ENCODE data around the gene CADPS2.
"Not testable (repeated sequence)": the region's sequence is repeated elsewhere in the genome, so short reads cannot be mapped to it uniquely, and the experiment has no call there.

CADPS2 gene

DNA sequence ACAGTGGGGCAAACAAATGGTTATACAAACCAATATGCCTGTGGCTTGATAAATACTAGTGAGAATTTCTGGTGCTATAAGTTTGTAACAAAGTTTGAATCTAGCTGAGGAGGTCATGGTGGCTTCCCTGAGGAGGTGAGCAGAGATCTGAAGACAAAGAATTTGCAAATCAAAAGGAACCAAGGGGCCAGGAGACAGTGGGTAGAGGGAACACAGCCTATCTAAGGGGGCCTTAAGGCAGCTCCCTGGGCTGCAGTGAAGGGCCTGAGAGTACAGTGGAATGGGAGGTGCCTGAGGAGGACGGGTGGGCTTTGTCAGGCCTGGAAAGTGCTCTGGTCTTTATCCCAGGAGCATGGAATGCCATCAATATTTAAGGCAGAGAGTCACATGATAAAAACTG is 209.1 kb downstream of the CADPS2 start:
- in situ Hi-C loops (cut with MboI; ENCODE audit: low sequenced_read_pairs), result no loop called here

- in situ Hi-C loops (cut with MboI; ENCODE audit: low sequenced_read_pairs), result no loop called here
Measured at GRCh38 chr7:122676466-122676865, 209.8 kb downstream of the CADPS2 start.

DNA sequence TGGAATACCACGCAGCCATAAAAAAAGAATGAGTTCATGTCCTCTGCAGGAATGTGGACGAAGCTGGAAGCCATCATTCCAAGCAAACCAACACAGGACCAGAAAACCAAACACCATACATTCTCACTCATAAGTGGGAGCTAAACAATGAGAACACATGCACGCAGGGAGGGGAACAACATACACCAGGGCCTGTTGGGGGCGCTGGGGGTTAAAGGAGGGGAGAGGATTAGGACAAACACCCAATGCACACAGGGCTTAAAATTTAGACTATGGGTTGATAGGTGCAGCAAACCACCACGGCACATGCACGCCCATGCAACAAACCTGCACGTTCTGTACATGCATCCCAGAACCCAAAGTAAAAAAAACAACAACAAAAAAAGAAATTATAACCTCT is 210.6 kb downstream of the CADPS2 start:
- in situ Hi-C loops (cut with MboI; ENCODE audit: low sequenced_read_pairs), result no loop called here

DNA sequence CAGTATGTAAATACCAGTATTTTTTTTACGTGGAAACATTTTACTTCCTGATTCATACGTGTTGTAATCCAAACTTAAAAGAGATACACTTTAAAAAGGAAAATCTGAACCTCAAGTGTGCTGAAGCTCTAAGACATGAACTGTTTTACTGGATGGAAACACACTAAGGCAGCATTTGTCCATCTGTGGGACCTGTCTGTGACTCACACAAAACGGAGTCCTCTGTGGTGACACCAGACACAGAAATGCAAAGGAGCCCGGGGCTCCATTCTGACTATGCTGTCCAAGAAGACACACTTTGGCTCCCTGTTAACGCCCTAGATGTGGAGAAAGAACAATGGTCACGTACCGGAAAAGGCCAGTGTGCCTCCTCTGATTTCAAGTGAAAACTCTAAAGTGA is 211.2 kb downstream of the CADPS2 start:
- in situ Hi-C loops (cut with MboI; ENCODE audit: low sequenced_read_pairs), result no loop called here

- in situ Hi-C loops (cut with MboI; ENCODE audit: low sequenced_read_pairs), result no loop called here
Measured at GRCh38 chr7:122674502-122674901, 211.8 kb downstream of the CADPS2 start.

DNA sequence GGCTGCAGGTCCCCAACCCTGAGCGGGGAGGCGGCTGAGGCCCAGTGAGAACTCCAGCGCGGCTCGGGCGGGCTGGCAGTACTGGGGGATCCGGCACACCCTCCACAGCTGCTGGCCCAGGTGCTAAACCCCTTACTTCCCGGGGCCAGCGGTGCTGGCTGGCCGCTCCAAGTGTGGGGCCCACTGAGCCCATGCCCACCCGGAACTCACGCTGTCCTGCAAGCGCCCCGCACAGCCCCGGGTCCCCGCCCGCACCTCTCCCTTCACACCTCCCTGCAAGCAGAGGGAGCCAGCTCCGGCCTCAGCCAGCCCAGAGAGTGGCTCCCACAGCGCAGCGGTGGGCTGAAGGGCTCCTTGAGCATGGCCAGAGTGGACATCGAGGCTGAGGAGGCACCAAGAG is 212.3 kb downstream of the CADPS2 start:
- in situ Hi-C loops (cut with MboI; ENCODE audit: low sequenced_read_pairs), result no loop called here

- in situ Hi-C loops (cut with MboI; ENCODE audit: low sequenced_read_pairs), result no loop called here
Measured at GRCh38 chr7:122672536-122672935, 213.7 kb downstream of the CADPS2 start.

DNA sequence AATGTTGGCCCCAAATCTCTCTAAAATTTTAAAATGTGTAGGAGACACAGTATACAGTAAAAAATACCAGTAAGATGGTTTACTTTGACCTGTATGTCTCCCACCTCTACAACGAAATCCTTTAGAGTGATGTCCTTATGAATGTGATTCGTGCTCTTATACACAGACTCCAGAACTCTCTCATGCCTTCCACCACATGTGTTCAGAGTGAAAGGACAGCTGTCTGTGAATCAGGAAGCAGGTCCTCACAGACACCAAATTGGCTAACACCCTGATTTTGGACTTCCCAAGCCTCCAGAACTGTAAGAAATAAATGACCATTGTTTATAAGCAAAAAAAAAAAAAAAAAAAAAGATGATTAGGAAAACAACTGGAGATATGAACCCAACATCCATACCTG is 222.5 kb downstream of the CADPS2 start:
- in situ Hi-C loops (cut with MboI; ENCODE audit: low sequenced_read_pairs), result no loop called here

DNA sequence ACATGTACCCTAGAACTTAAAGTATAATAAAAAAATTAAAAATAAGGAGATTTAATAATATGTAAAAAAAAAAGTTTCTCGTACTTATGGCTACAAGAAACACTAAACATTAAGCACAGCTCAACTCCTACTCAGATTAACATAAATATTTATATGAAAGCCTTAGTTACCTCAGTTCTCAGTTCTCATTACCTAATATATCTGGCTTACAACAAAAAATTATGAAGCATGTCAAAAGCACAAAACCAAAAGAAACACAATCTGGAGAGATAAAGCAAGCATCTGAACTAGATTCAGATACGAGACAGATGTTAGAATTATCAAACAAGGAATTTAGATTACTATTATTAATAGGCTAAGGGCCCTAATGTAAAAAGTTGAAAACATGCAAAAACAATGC is 227.4 kb downstream of the CADPS2 start:
- in situ Hi-C loops (cut with MboI; ENCODE audit: low sequenced_read_pairs), result no loop called here

- in situ Hi-C loops (cut with MboI; ENCODE audit: low sequenced_read_pairs), result no loop called here
Measured at GRCh38 chr7:122653685-122654084, 232.6 kb downstream of the CADPS2 start.

- in situ Hi-C loops (cut with MboI; ENCODE audit: low sequenced_read_pairs), result no loop called here
Measured at GRCh38 chr7:122652876-122653275, 233.4 kb downstream of the CADPS2 start.

DNA sequence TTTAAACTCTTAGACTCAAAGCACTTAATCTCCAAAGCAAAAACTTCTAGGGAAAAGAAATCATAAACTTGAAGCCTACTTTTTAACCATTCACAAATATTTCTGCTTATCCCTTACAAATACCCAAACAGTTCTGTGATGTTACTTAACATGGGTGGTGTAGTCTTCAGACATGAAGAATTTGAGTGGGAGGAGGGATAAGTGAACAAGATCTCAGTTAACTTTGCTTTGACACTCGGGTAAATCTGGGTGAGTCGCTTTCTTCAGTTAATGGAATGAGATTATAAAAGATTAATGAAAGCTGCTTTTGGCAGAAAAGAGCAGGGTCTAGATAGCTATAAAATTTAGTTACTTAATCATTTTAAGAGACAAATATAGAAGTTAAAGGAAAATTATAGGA is 234.8 kb downstream of the CADPS2 start:
- in situ Hi-C loops (cut with MboI; ENCODE audit: low sequenced_read_pairs), result no loop called here

GRCh38 chr7:122643250-122643649 is 243.0 kb downstream of the CADPS2 start:
- in situ Hi-C loops (cut with MboI; ENCODE audit: low sequenced_read_pairs), result no loop called here

- in situ Hi-C loops (cut with MboI; ENCODE audit: low sequenced_read_pairs), result no loop called here
Measured at GRCh38 chr7:122638459-122638858, 247.8 kb downstream of the CADPS2 start.

DNA sequence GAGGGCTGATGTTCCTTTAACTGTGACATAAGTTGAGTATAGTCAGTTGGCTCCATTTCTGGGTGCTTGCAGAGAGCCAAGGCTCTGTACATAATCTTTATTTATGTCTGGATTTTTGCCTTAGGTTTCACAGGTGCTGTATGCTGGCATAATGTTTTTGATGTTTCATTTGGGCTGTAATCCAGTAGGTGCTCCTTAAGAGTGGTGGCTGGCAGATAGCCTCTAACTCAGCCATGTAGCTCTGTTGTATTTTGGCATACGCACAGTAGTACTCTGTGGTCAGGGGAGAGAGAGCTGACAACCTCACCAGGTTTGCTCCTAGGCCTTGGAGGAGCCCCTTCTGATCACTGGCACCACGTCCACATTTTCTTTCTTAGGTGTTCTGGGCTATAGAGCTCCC is 248.5 kb downstream of the CADPS2 start:
- in situ Hi-C loops (cut with MboI; ENCODE audit: low sequenced_read_pairs), result no loop called here

- in situ Hi-C loops (cut with MboI; ENCODE audit: low sequenced_read_pairs), result not testable (repeated sequence)
Measured at GRCh38 chr7:122635481-122635880, 250.8 kb downstream of the CADPS2 start.

GRCh38 chr7:122633472-122633871 is 252.8 kb downstream of the CADPS2 start:
- in situ Hi-C loops (cut with MboI; ENCODE audit: low sequenced_read_pairs), result no loop called here

DNA sequence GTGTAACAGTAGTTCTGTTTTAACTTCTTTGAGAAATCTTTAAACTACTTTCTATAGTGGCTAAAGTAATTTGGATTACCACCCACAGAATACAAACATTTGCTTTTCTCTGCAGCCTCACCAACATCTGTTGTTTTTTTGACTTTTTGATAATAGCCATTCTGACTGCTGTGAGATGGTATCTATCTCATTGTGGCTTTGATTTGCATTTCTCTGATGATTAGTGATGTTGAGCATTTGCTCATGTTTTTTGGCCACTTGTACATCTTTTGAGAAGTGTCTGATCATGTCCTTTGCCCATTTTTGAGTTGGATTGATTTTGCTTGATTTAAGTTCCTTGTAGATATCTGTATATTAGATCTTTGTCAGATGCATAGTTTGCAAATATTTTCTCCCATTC is 254.0 kb downstream of the CADPS2 start:
- in situ Hi-C loops (cut with MboI; ENCODE audit: low sequenced_read_pairs), result no loop called here

DNA sequence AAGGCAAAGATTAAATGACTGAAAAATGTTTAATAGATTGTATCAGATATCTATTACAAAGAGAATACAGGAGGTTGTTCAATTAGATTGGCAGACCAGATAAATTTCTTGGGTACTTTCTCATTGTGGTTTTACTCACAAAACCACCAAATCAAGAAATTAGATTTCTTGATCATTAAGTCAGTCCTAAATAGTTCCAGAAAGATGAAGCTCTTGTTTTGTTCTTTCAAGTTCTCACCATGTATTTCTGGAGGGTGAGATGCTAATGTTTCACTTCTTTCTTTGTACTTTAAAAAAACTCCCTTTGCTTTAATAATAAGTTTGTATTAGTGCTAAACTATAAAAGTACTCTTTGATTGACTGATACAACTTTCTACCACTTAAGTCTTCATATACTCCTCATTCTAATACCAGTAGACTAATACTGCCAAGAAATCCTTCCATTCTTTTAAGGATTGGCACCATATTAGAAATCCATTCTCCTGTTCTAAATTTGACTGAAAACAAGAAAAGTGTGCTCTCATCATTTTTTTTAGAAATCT is 256.8 kb downstream of the CADPS2 start:
- in situ Hi-C loops (cut with MboI; ENCODE audit: low sequenced_read_pairs), result no loop called here

GRCh38 chr7:122628651-122629411 is 257.4 kb downstream of the CADPS2 start:
- in situ Hi-C loops (cut with MboI; ENCODE audit: low sequenced_read_pairs), result no loop called here

GRCh38 chr7:122626785-122627184 is 259.5 kb downstream of the CADPS2 start:
- in situ Hi-C loops (cut with MboI; ENCODE audit: low sequenced_read_pairs), result no loop called here

DNA sequence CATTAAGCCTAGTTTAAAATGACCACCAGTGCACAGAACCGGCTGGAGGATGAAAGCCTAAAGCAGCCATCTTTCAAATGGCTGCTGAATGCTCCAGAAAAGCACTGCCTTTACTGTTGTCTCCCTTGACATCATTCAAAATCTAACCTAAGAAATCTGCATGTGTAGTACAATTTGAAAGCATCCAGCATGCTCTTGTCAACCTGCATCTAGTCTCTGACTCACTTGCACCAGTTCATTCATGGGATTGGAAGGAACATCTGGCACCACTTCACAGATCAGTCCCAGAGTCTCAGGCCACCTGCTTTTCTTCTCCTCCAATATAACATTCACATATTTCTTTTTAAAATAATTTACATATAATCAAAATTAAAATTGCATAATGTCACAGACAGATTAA is 263.6 kb downstream of the CADPS2 start:
- in situ Hi-C loops (cut with MboI; ENCODE audit: low sequenced_read_pairs), result no loop called here

- in situ Hi-C loops (cut with MboI; ENCODE audit: low sequenced_read_pairs), result no loop called here
Measured at GRCh38 chr7:122619664-122620063, 266.6 kb downstream of the CADPS2 start.

All from HL-60/S4 treated with retinoic acid at 250 ng/mL for 4 days and 3 days (cell line).